ENCODE results near the gene XRCC6. TPM values are rescaled to one million over a fixed set of nuclear protein-coding genes. Genes with fewer than 3 reads are reported as not detected.

XRCC6 gene
- total and polyA plus RNA-seq, 8 donors, result 49.8 to 86.4 (median 76.1) TPM

- intact Hi-C loops (cut with DNase I), result no loop called here
- Histone ChIP-seq H3K4me3 (no peak overlapping the region), H3K36me3 (peaks cover 0 to 30% (median 7%) of the 10 kb centered on the region in 3 donors), H3K27me3 (no peaks in the 10 kb centered on the region), H3K4me1 (no peaks in the 10 kb centered on the region), H3K9me3 (no peaks in the 10 kb centered on the region), H3K27ac (no peak overlapping the region)
- peak in 1 of 6 donors; percentile 2 for DNase-seq
- 81 to 83% methylated on average over 4 of the region's 4 CpGs for WGBS, 2 donors
- TF ChIP-seq CTCF (IDR thresholded peaks at IDR 0.05), result no peak
- ATAC-seq, result no peak
- FAIRE-seq, result no peak
These were observed 55.0 kb downstream of the XRCC6 start for GRCh38 chr22:41676134-41676533.

- FAIRE-seq (no peak), ATAC-seq (peak; percentile 13 to 35 (median 24)), DNase-seq (peak in 1 of 6 donors; percentile 26)
- intact Hi-C loops (cut with DNase I), result no loop called here
- 56 to 58% methylated on average over 14 of the region's 14 CpGs for WGBS, 2 donors
- no peaks in the 10 kb centered on the region for H3K4me1 ChIP-seq
- H3K27me3 ChIP-seq, result no peaks in the 10 kb centered on the region
- peak overlapping the region in 1 of 4 donors; percentile 85 for H3K27ac ChIP-seq
- peak overlapping the region; percentile 34 to 52 (median 43) for H3K4me3 ChIP-seq
- no peak for TF ChIP-seq CTCF (IDR thresholded peaks at IDR 0.05)
- H3K9me3 ChIP-seq, result no peaks in the 10 kb centered on the region
- peaks cover 0 to 20% (median 0%) of the 10 kb centered on the region in 3 donors for H3K36me3 ChIP-seq
These were observed 60.5 kb downstream of the XRCC6 start for GRCh38 chr22:41681616-41682015.

GRCh38 chr22:41682033-41682807, 61.1 kb downstream of the XRCC6 start:
- no peak for TF ChIP-seq CTCF (IDR thresholded peaks at IDR 0.05)
- intact Hi-C loops (cut with DNase I), result no loop called here
- Histone ChIP-seq H3K9me3 (no peaks in the 10 kb centered on the region), H3K4me3 (peak overlapping the region; percentile 34 to 52 (median 43)), H3K36me3 (peaks cover 0 to 20% (median 0%) of the 10 kb centered on the region in 3 donors), H3K4me1 (peaks cover 0 to 4% (median 4%) of the 10 kb centered on the region in 3 donors), H3K27ac (peak overlapping the region; percentile 40 to 85 (median 70)), H3K27me3 (no peaks in the 10 kb centered on the region)
- DNase-seq, result peak; percentile 80 to 93 (median 88)
- ATAC-seq, result peak; percentile 94 to 98 (median 96)
- WGBS, 2 donors, result 54 to 55% methylated on average over 50 of the region's 50 CpGs
- no peak for FAIRE-seq

- no peaks in the 10 kb centered on the region for H3K27me3 ChIP-seq
- DNase-seq (peak in 1 of 6 donors; percentile 23), FAIRE-seq (no peak), ATAC-seq (no peak)
- H3K4me1 ChIP-seq, result peaks cover 0 to 9% (median 6%) of the 10 kb centered on the region in 3 donors
- no peak for TF ChIP-seq CTCF (IDR thresholded peaks at IDR 0.05)
- peak overlapping the region in 2 of 4 donors; percentile 51 to 52 for H3K4me3 ChIP-seq
- H3K9me3 ChIP-seq, result no peaks in the 10 kb centered on the region
- WGBS, 2 donors, result 88 to 91% methylated on average over 9 of the region's 9 CpGs
- peaks cover 0 to 20% (median 0%) of the 10 kb centered on the region in 3 donors for H3K36me3 ChIP-seq
- intact Hi-C loops (cut with DNase I), result no loop called here
- peak overlapping the region in 1 of 4 donors; percentile 85 for H3K27ac ChIP-seq
These were observed 62.0 kb downstream of the XRCC6 start for GRCh38 chr22:41683052-41683451.

GRCh38 chr22:41683616-41684015, 62.5 kb downstream of the XRCC6 start:
- no peak for FAIRE-seq

More at GRCh38 chr22:41683616-41684015, 62.5 kb downstream of the XRCC6 start:
- ATAC-seq (no peak), DNase-seq (no peak)
- 75 to 84% methylated on average over 3 of the region's 3 CpGs for WGBS, 2 donors
- intact Hi-C loops (cut with DNase I), result no loop called here
- no peak for TF ChIP-seq CTCF (IDR thresholded peaks at IDR 0.05)
- Histone ChIP-seq H3K27ac (no peak overlapping the region), H3K27me3 (no peaks in the 10 kb centered on the region), H3K4me3 (no peak overlapping the region), H3K36me3 (peaks cover 0 to 15% (median 0%) of the 10 kb centered on the region in 3 donors), H3K4me1 (peaks cover 0 to 9% (median 6%) of the 10 kb centered on the region in 3 donors), H3K9me3 (no peaks in the 10 kb centered on the region)

All from pancreas (tissue), 10 donors.